Uterus (tissue), 4 donors: ENCODE data around the gene GSAP. TPM values are rescaled to one million over a fixed set of nuclear protein-coding genes. Genes with fewer than 3 reads are reported as not detected.

Experiments
- DNase-seq, 2 donors: peaks; one replicate each; pipeline ENCODE4 v3.0.0-alpha.2; 2019 to 2020
- H3K27ac ChIP-seq, 2 donors: fragments of 200-600 bp; sonication (generic); 1 replicate in 1 of 2; 2 replicates in 1 of 2; pipeline ENCODE4 v1.5.1; 2016 to 2018
- H3K27me3 ChIP-seq, 2 donors: fragments of 200-600 bp; sonication (generic); one replicate each; pipeline ENCODE4 v1.5.1; 2018 to 2019; ENCODE audit warnings: control low read depth in 1 of 2
- H3K36me3 ChIP-seq, 2 donors: fragments of 200-600 bp; sonication (generic); one replicate each; pipeline ENCODE4 v1.5.1; 2019; ENCODE audit warnings: control low read depth in 1 of 2
- H3K4me1 ChIP-seq, 2 donors: fragments of 200-600 bp; sonication (generic); one replicate each; pipeline ENCODE4 v1.5.1; 2018 to 2019; ENCODE audit warnings: control low read depth in 1 of 2
- H3K4me3 ChIP-seq, 2 donors: fragments of 200-600 bp; sonication (generic); 1 replicate in 1 of 2; 2 replicates in 1 of 2; pipeline ENCODE4 v1.5.1; 2018 to 2019; ENCODE audit warnings: mild to moderate bottlenecking in 1 of 2
- H3K9me3 ChIP-seq, 2 donors: fragments of 200-600 bp; sonication (generic); one replicate each; pipeline ENCODE4 v1.5.1; 2019; ENCODE audit warnings: control low read depth in 1 of 2
- POLR2A ChIP-seq, 2 donors: fragments of 450-650 bp; IDR thresholded peaks; one replicate each; pipeline ENCODE4 v1.6.1; 2016; ENCODE audit warnings: antibody characterized with exemption in 2 of 2, mild to moderate bottlenecking in 1 of 2, moderate library complexity in 1 of 2
- intact Hi-C: fragments of 100-400 bp; cut with DNase I; formaldehyde crosslinking; loops from one replicate; pipeline ENCODE4 v1.15.1; 2023; ENCODE audit warnings: low total_unique reads
- total RNA-seq, 4 donors: library from RNA; depleted of rRNA in 3 of 4; stranded (reverse); fragments of >200 nt in 3 of 4; gene quantifications; one replicate each; pipeline versions ENCODE4 v1.1.0 to v1.2.4, GENCODE V29; 2014 to 2023
- TF ChIP-seq, protein P1 (sequence below), 4 experiments: fragments of 200-600 bp in 2 of 4; fragments of 450-650 bp in 2 of 4; sonication (generic) in 2 of 4; IDR thresholded peaks; one replicate each; pipeline ENCODE4 v1.5.1; 2016 to 2019; ENCODE audit warnings: antibody characterized with exemption in 4 of 4, mild to moderate bottlenecking in 2 of 4, moderate library complexity in 1 of 4
- donor health status: DM: yes; HTN: yes; CAD: no.

Gene GSAP
- total RNA-seq, 4 donors from 2014 or later, result 3.6 to 24.1 (median 13.1) TPM

DNA sequence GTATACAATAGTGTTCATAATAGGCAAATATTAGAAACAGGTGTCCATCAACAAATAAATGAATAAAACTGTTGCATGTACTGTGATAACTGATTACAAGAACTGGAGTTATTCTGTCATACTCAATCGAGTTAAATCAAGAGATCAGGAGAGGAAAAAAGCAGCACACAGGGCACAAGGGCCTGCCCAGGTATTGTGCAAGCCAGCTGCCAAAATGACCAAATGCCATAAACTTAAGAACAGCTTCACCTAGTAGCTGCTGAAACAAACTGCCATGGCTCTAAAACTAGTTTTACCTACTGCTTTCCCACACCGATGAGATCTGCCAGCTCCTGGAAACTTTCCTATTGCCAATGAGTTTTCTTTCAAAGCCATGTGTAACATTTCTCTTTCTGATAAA is 12.2 kb downstream of the GSAP start:
- no peak for TF ChIP-seq POLR2A (IDR thresholded peaks at IDR 0.05)
- TF ChIP-seq, protein P1, sequence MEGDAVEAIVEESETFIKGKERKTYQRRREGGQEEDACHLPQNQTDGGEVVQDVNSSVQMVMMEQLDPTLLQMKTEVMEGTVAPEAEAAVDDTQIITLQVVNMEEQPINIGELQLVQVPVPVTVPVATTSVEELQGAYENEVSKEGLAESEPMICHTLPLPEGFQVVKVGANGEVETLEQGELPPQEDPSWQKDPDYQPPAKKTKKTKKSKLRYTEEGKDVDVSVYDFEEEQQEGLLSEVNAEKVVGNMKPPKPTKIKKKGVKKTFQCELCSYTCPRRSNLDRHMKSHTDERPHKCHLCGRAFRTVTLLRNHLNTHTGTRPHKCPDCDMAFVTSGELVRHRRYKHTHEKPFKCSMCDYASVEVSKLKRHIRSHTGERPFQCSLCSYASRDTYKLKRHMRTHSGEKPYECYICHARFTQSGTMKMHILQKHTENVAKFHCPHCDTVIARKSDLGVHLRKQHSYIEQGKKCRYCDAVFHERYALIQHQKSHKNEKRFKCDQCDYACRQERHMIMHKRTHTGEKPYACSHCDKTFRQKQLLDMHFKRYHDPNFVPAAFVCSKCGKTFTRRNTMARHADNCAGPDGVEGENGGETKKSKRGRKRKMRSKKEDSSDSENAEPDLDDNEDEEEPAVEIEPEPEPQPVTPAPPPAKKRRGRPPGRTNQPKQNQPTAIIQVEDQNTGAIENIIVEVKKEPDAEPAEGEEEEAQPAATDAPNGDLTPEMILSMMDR (IDR thresholded peaks at IDR 0.05), result no peak
- H3K27ac ChIP-seq, result no peak overlapping the region
- no peaks in the 10 kb centered on the region for H3K36me3 ChIP-seq
- DNase-seq, result no peak
- no peaks in the 10 kb centered on the region for H3K27me3 ChIP-seq
- intact Hi-C loops, result no loop called here
- H3K4me3 ChIP-seq, result no peak overlapping the region
- no peaks in the 10 kb centered on the region for H3K9me3 ChIP-seq
- no peaks in the 10 kb centered on the region for H3K4me1 ChIP-seq

DNA sequence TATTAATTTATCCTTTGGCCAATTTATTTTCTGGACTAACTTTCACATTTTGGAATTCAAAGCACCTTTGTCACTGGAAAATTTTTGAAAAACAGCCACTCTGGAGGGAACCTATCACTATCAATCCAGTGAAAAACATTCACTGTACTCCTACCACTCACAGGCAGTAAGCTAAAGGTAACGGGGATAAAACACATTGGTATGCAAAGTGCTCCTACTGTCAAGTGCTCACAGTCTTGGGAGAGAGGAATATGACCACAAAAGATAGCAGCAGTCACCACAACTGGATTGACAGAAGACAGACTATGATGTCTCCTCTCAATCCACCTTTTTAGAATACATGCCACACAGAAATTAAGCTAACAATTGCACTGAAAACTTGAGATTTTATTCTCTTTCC is 13.3 kb downstream of the GSAP start:
- Histone ChIP-seq H3K36me3 (no peaks in the 10 kb centered on the region), H3K27ac (no peak overlapping the region), H3K4me1 (no peaks in the 10 kb centered on the region), H3K27me3 (no peaks in the 10 kb centered on the region), H3K4me3 (no peak overlapping the region), H3K9me3 (no peaks in the 10 kb centered on the region)
- DNase-seq, result no peak
- intact Hi-C loops, result no loop called here
- TF ChIP-seq, protein P1 (IDR thresholded peaks at IDR 0.05), result no peak
- no peak for TF ChIP-seq POLR2A (IDR thresholded peaks at IDR 0.05)

DNA sequence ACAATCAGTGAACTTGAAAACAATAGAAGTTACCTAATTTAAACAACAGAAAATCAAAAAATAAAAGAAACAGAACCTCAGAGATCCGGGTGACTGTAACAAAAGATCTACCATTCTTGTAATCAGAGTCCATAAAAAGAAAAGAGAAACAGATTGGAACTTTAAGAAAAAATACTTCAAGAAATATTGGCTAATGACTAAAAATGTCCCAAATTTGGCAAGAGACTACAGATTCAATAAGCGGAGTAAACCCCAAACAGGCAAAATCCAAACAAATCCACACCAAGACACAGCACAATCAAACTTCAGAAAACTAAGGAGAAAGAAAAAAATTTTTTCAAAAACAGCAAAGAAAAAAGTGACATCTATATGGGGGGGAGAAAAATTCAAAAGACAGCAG is 15.1 kb downstream of the GSAP start:
- Histone ChIP-seq H3K36me3 (no peaks in the 10 kb centered on the region), H3K27me3 (no peaks in the 10 kb centered on the region), H3K9me3 (no peaks in the 10 kb centered on the region), H3K4me1 (no peaks in the 10 kb centered on the region), H3K27ac (no peak overlapping the region), H3K4me3 (no peak overlapping the region)
- DNase-seq, result no peak
- intact Hi-C loops, result no loop called here
- TF ChIP-seq, protein P1 (IDR thresholded peaks at IDR 0.05), result no peak
- no peak for TF ChIP-seq POLR2A (IDR thresholded peaks at IDR 0.05)

DNA sequence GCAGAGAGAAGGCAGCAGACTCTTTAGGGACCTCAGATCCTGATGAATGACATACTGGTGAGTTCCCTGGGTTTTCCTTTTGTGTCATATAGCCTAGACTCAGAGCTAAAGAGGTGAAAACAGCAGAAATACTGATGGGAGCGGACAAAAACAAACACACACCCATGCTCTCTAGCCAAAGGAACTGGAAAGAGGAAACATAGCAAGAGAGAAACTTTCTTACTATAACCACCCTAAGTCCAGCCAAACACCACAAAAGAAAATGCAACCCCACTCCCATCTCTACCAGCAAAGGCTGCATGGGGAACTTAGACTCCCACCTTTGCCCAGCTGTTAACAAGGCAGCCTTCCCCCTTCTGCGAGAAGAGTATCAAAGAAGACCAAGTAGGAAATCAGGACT is 16.3 kb downstream of the GSAP start:
- Histone ChIP-seq H3K4me1 (no peaks in the 10 kb centered on the region), H3K27me3 (no peaks in the 10 kb centered on the region), H3K36me3 (no peaks in the 10 kb centered on the region), H3K27ac (no peak overlapping the region), H3K4me3 (no peak overlapping the region), H3K9me3 (no peaks in the 10 kb centered on the region)
- TF ChIP-seq POLR2A (IDR thresholded peaks at IDR 0.05), result no peak
- intact Hi-C loops, result no loop called here
- DNase-seq, result no peak

DNA sequence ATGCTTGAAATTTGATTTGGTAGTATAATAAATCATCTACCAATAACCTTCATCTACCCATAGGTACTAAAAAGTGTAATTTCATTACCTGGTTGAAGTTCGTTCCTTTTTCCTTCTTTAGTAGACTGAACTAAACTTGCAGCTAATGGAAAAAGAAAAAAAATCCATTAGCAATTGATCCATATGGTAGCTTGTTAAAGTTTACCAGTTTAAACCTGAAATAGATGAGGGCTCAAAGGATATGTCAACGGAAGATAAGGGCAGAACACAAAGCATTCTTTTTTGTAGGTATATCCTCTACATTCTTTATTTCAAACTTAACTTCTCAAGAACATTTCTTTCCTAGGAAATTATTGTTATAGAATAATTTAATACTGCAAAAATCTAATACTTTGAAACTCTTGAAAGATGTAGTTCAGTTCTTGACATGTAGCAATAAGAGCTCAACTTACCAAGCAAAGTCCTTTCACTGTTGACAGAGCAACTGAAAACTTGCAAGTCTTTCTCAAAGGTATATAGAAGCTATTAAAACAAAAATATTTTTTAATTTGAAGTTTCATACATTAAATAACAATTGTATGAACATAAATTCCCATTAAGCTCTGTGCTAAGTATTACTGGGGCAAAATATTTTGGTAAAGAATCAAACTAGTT is 19.1 kb downstream of the GSAP start:
- Histone ChIP-seq H3K27me3 (no peaks in the 10 kb centered on the region), H3K36me3 (no peaks in the 10 kb centered on the region), H3K4me3 (no peak overlapping the region), H3K4me1 (no peaks in the 10 kb centered on the region), H3K27ac (no peak overlapping the region), H3K9me3 (no peaks in the 10 kb centered on the region)
- no peak for TF ChIP-seq POLR2A (IDR thresholded peaks at IDR 0.05)
- TF ChIP-seq, protein P1 (IDR thresholded peaks at IDR 0.05), result no peak
- no peak for DNase-seq
- intact Hi-C loops, result no loop called here

DNA sequence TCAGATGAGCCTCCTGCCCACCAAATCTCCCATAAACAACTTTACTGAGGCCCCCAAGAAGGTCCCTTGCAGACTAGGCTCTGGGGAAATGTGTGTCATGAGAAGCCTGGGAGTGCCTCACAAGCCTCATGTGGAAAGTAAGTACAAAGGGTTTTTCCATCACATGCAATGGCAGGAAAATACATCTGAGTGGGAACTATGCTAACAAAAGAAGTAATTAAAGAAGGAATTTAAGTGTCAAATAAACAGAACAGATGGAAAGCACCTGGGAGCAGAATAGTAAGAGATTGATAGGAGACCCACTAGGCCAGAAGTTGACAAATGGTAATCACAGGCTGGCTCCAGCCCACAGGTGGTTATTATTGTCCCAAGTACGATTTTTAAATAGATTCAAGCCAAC is 20.5 kb downstream of the GSAP start:
- no peak for DNase-seq
- H3K27me3 ChIP-seq, result no peaks in the 10 kb centered on the region
- no peaks in the 10 kb centered on the region for H3K4me1 ChIP-seq
- H3K27ac ChIP-seq, result no peak overlapping the region
- H3K9me3 ChIP-seq, result no peaks in the 10 kb centered on the region
- TF ChIP-seq POLR2A (IDR thresholded peaks at IDR 0.05), result no peak
- TF ChIP-seq, protein P1 (IDR thresholded peaks at IDR 0.05), result no peak
- H3K4me3 ChIP-seq, result no peak overlapping the region
- intact Hi-C loops, result no loop called here
- no peaks in the 10 kb centered on the region for H3K36me3 ChIP-seq
